ENCODE data around the gene NKD2. TPM values are rescaled to one million over a fixed set of nuclear protein-coding genes. Genes with fewer than 3 reads are reported as not detected.

The NKD2 gene
- total and polyA plus RNA-seq, 2 experiments from 2014 or later = 9.0 to 11.9 TPM

- ATAC-seq (peak; percentile 36), DNase-seq (ENCODE audit: low spot score) (no peak)
- Histone ChIP-seq H3K27me3 (ENCODE audit: insufficient read depth) (no peaks in the 10 kb centered on the region), H3K4me2 (no peak overlapping the region), H3K4me3 (no peak overlapping the region), H3K4me1 (ENCODE audit: insufficient read depth) (no peaks in the 10 kb centered on the region), H3F3A (replicated peaks; ENCODE audit: low read depth) (no peaks in the 10 kb centered on the region), H3K79me2 (replicated peaks; ENCODE audit: insufficient read depth) (no peaks in the 10 kb centered on the region), H4K20me1 (replicated peaks; ENCODE audit: insufficient read depth) (no peaks in the 10 kb centered on the region), H3K27ac (ENCODE audit: low read depth) (no peak overlapping the region), H3K9me2 (ENCODE audit: insufficient read depth) (no peaks in the 10 kb centered on the region), H3K36me3 (ENCODE audit: insufficient read depth) (no peaks in the 10 kb centered on the region), H2AFZ (no peak overlapping the region)
- H3K36me3 Mint-ChIP-seq (ENCODE audit: low read depth) = peaks cover 34% of the 10 kb centered on the region
- H3K4me3 Mint-ChIP-seq = no peak overlapping the region
- peaks cover 8% of the 10 kb centered on the region for H3K27me3 Mint-ChIP-seq (ENCODE audit: insufficient read depth, low read depth, poor library complexity)
- TF ChIP-seq CTCF (conservative IDR thresholded peaks at IDR 0.05; ENCODE audit: low read depth in 2 of 2) (no peak), POLR2AphosphoS5 (IDR thresholded peaks at IDR 0.05; ENCODE audit: low read depth) (no peak), STAT1 (IDR thresholded peaks at IDR 0.05; ENCODE audit: unreplicated experiment) (no peak), REST (IDR thresholded peaks at IDR 0.05; ENCODE audit: unreplicated experiment) (no peak), NANOG (IDR thresholded peaks at IDR 0.05; ENCODE audit: borderline replicate concordance) (no peak), JUNB (IDR thresholded peaks at IDR 0.05; ENCODE audit: unreplicated experiment) (no peak), ZNF114 (CRISPR knock-in tag; IDR thresholded peaks at IDR 0.05) (no peak), EZH2 (IDR thresholded peaks at IDR 0.05; ENCODE audit: low read depth, unreplicated experiment) (no peak), ETS1 (IDR thresholded peaks at IDR 0.05) (no peak), CREB1 (CRISPR knock-in tag; IDR thresholded peaks at IDR 0.05; ENCODE audit: low read depth) (no peak), ZNF331 (CRISPR knock-in tag; IDR thresholded peaks at IDR 0.05; ENCODE audit: low read depth) (no peak), EZH2phosphoT487 (IDR thresholded peaks at IDR 0.05; ENCODE audit: unreplicated experiment) (no peak)
- TF ChIP-seq, protein P1, sequence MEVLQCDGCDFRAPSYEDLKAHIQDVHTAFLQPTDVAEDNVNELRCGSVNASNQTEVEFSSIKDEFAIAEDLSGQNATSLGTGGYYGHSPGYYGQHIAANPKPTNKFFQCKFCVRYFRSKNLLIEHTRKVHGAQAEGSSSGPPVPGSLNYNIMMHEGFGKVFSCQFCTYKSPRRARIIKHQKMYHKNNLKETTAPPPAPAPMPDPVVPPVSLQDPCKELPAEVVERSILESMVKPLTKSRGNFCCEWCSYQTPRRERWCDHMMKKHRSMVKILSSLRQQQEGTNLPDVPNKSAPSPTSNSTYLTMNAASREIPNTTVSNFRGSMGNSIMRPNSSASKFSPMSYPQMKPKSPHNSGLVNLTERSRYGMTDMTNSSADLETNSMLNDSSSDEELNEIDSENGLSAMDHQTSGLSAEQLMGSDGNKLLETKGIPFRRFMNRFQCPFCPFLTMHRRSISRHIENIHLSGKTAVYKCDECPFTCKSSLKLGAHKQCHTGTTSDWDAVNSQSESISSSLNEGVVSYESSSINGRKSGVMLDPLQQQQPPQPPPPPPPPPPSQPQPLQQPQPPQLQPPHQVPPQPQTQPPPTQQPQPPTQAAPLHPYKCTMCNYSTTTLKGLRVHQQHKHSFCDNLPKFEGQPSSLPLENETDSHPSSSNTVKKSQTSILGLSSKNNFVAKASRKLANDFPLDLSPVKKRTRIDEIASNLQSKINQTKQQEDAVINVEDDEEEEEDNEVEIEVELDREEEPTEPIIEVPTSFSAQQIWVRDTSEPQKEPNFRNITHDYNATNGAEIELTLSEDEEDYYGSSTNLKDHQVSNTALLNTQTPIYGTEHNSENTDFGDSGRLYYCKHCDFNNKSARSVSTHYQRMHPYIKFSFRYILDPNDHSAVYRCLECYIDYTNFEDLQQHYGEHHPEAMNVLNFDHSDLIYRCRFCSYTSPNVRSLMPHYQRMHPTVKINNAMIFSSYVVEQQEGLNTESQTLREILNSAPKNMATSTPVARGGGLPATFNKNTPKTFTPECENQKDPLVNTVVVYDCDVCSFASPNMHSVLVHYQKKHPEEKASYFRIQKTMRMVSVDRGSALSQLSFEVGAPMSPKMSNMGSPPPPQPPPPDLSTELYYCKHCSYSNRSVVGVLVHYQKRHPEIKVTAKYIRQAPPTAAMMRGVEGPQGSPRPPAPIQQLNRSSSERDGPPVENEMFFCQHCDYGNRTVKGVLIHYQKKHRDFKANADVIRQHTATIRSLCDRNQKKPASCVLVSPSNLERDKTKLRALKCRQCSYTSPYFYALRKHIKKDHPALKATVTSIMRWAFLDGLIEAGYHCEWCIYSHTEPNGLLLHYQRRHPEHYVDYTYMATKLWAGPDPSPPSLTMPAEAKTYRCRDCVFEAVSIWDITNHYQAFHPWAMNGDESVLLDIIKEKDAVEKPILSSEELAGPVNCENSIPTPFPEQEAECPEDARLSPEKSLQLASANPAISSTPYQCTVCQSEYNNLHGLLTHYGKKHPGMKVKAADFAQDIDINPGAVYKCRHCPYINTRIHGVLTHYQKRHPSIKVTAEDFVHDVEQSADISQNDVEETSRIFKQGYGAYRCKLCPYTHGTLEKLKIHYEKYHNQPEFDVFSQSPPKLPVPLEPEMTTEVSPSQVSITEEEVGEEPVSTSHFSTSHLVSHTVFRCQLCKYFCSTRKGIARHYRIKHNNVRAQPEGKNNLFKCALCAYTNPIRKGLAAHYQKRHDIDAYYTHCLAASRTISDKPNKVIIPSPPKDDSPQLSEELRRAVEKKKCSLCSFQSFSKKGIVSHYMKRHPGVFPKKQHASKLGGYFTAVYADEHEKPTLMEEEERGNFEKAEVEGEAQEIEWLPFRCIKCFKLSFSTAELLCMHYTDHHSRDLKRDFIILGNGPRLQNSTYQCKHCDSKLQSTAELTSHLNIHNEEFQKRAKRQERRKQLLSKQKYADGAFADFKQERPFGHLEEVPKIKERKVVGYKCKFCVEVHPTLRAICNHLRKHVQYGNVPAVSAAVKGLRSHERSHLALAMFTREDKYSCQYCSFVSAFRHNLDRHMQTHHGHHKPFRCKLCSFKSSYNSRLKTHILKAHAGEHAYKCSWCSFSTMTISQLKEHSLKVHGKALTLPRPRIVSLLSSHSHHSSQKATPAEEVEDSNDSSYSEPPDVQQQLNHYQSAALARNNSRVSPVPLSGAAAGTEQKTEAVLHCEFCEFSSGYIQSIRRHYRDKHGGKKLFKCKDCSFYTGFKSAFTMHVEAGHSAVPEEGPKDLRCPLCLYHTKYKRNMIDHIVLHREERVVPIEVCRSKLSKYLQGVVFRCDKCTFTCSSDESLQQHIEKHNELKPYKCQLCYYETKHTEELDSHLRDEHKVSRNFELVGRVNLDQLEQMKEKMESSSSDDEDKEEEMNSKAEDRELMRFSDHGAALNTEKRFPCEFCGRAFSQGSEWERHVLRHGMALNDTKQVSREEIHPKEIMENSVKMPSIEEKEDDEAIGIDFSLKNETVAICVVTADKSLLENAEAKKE (CRISPR knock-in tag; IDR thresholded peaks at IDR 0.05) = no peak
- H3K9me3 Mint-ChIP-seq = peaks cover 44% of the 10 kb centered on the region
- H3K4me1 Mint-ChIP-seq = peaks cover 3% of the 10 kb centered on the region; the same call in 2 of the 3 replicates
- no peak overlapping the region for H3K27ac Mint-ChIP-seq
These were observed 30.0 kb downstream of the NKD2 start for GRCh38 chr5:1038417-1039209.

All from GM23338 (cell line).